ENCODE data around the gene ADGRB2.

- TF ChIP-seq CTCF (IDR thresholded peaks at IDR 0.05) (no peak), EP300 (IDR thresholded peaks at IDR 0.05) (no peak)
Observed at GRCh38 chr1:31773861-31774260, 9.7 kb upstream of the ADGRB2 start.
